HS-5 (cell line): ENCODE results near the gene AGO1.
"Not testable (repeated sequence)": the region's sequence is repeated elsewhere in the genome, so short reads cannot be mapped to it uniquely, and the experiment has no call there.

Experiments
- DNase-seq: peaks from one replicate; pipeline ENCODE4 v3.0.0-alpha.2; 2012; ENCODE audit warnings: low read depth

The AGO1 gene

GRCh38 chr1:35923791-35924221 lies 40.8 kb downstream of the AGO1 start:
- no peak for DNase-seq

- DNase-seq = no peak
Observed at GRCh38 chr1:35924838-35925237, 41.8 kb downstream of the AGO1 start.

- no peak for DNase-seq
Observed at GRCh38 chr1:35925741-35926140, 42.7 kb downstream of the AGO1 start.

GRCh38 chr1:35927472-35927871 lies 44.5 kb downstream of the AGO1 start:
- DNase-seq = no peak

- peak; percentile 35 for DNase-seq
Observed at GRCh38 chr1:35929730-35930592, 47.0 kb downstream of the AGO1 start.

GRCh38 chr1:35930593-35931445 lies 47.8 kb downstream of the AGO1 start, which contains the start of gene AGO3:
TSS of gene AGO3 (plus strand) at chr1:35931105. CDS start at chr1:35931427, 322 bp downstream.
- peak; percentile 47 for DNase-seq

- DNase-seq = no peak
Observed at GRCh38 chr1:35931446-35932157, 48.6 kb downstream of the AGO1 start.

- DNase-seq = no peak
Observed at GRCh38 chr1:35932158-35932636, 49.2 kb downstream of the AGO1 start.

GRCh38 chr1:35932941-35933340 lies 49.9 kb downstream of the AGO1 start:
- no peak for DNase-seq

- no peak for DNase-seq
Observed at GRCh38 chr1:35935442-35936388, 52.7 kb downstream of the AGO1 start.

GRCh38 chr1:35936838-35937237 lies 53.8 kb downstream of the AGO1 start:
- DNase-seq = no peak

GRCh38 chr1:35939484-35939883 lies 56.5 kb downstream of the AGO1 start:
- DNase-seq = no peak

- DNase-seq = no peak
Observed at GRCh38 chr1:35945327-35945726, 62.3 kb downstream of the AGO1 start.

- no peak for DNase-seq
Observed at GRCh38 chr1:35947547-35947946, 64.5 kb downstream of the AGO1 start.

GRCh38 chr1:35958558-35958957 lies 75.5 kb downstream of the AGO1 start:
- DNase-seq = no peak

GRCh38 chr1:35959304-35959703 lies 76.3 kb downstream of the AGO1 start:
- no peak for DNase-seq

GRCh38 chr1:35962952-35963351 lies 79.9 kb downstream of the AGO1 start:
- DNase-seq = no peak

- not testable (repeated sequence) for DNase-seq
Observed at GRCh38 chr1:35964277-35964676, 81.3 kb downstream of the AGO1 start.

- no peak for DNase-seq
Observed at GRCh38 chr1:35968396-35968795, 85.4 kb downstream of the AGO1 start.

GRCh38 chr1:35971601-35972000 lies 88.6 kb downstream of the AGO1 start:
- DNase-seq = no peak

GRCh38 chr1:35972631-35973030 lies 89.6 kb downstream of the AGO1 start:
- DNase-seq = not testable (repeated sequence)
